ENCODE measurements around the gene OR7A10.
"Not testable (repeated sequence)": the region's sequence is repeated elsewhere in the genome, so short reads cannot be mapped to it uniquely, and the experiment has no call there.

OR7A10 gene

DNA sequence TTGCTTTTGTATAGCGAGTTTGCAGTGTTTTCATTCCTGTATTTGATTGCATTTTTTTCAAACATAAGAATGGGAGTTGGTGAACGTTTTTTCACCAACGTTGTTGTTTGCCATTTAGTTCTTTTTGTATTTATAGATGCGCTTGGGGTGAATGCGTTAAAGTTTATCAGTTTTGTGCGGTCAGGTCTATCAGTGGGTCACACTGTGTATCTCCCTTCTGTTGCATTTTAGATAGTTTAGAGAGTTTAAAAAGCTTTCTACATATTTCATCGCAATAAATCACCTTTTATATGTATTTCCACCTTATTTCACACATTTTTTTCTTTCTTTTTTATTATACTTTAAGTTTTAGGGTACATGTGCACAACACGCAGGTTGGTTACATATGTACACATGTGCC, 30.1 kb downstream of the OR7A10 start:
- TF ChIP-seq ZNF274 (IDR thresholded peaks at IDR 0.05; ENCODE audit: low read depth, low read length): no peak
- H3K4me3 ChIP-seq (ENCODE audit: low read length): no peak overlapping the region

DNA sequence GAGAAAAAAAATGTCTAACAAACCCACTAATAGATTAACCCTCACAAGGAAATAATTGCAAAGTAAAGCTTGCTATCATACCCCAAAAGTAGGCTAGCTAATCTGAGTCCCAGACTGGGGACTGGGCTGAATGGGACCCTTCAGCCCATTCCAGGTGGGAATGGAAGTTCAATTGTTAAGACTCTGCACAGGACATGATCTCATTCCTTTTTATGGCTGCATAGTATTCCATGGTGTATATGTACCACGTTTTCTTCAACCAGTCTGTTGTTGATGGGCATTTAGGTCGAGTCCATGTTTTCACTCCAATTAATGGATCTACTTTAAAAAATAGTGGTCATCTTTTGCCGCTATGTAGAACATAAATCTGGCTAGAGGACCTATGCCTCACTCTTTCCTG, 31.7 kb downstream of the OR7A10 start:
- H3K4me3 ChIP-seq (ENCODE audit: low read length): no peak overlapping the region
- no peak for TF ChIP-seq ZNF274 (IDR thresholded peaks at IDR 0.05; ENCODE audit: low read depth, low read length)

DNA sequence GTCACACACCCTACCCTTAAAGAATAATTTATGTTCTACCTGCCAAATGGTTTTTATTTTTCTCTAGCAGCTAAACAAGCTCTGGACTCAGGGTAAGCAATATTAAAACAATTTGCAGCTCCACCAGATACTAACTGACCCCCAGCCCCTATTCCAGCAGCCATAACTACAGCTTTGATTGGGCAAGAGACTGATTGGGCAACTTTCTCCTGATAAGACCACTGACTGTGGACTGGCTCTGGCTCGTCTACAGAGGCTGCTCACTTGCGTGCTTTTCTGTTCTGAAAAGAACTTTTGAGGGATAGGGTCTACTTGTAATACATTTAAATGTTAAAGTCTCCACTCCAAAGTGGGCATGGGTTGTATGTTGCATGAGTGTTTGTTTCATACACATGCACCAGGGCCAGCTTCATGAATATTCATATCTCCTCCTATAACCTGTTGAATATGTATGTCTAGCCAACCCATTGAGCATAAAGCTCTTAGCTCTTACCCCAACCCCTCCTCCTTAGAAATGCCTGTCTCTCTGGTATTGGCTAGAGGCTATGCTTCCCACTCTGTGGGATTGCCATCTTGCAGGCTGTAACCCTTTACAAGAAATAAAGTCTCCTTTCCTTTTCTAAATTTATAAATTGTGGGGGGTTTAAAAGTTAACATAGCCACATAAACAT, 33.6 kb downstream of the OR7A10 start:
- no peak for TF ChIP-seq ZNF274 (IDR thresholded peaks at IDR 0.05; ENCODE audit: low read depth, low read length)
- H3K4me3 ChIP-seq (ENCODE audit: low read length): no peak overlapping the region

DNA sequence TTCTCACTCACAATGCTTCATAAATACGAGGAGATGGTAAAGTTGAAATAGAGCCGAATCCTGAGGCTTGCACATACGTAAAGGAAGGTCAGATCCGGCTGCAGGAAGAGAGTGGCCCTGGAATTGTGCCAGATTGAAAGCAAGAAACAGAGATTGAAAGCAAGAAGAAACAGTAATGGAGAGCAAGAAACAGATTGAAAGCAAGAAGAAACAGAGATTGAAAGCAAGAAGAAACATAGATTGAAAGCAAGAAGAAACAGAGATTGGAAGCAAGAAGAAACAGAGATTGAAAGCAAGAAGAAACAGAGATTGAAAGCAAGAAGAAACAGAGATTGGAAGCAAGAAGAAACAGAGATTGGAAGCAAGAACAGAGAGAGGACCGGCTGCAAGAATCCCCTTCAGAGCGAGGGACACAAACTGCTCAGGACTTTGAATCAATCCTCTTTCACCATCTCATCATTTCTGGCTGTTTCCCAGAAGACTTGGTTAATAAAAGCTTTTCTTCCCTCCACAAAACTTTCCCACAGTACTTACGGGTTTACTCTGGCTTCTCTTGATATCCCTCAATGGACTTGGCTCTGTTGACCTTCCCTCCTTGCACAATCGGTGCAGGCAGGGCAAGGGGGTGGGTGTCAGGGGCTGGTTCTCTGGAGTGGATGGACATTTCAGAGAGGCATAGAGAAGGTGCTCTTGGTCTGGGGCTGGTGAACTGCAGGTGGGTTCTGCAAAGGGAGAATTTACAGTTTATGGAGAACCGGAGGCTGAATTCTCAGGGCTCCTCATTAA, 39.3 kb downstream of the OR7A10 start:
- H3K4me3 ChIP-seq (ENCODE audit: low read length): no peak overlapping the region
- no peak for TF ChIP-seq ZNF274 (IDR thresholded peaks at IDR 0.05; ENCODE audit: low read depth, low read length)

DNA sequence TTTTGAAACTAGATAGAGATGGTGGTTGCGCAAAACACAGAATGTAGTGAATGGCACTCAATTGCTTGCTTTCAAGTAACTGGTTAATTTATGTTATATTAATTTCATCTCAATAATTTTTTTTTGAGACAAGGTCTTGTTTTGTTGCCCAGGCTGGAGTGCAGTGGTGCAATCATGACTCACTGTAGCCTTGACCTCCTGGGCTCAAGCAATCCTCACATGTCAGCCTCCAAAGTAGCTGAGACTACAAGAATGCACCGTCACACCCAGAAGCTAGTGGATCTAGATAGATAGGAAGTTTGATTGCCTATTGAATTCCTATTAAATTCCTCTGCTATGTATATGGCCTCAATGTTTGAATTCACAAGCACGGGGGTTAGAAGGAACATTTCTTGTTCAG, 44.0 kb downstream of the OR7A10 start:
- TF ChIP-seq ZNF274 (IDR thresholded peaks at IDR 0.05; ENCODE audit: low read depth, low read length): no peak
- no peak overlapping the region for H3K4me3 ChIP-seq (ENCODE audit: low read length)

DNA sequence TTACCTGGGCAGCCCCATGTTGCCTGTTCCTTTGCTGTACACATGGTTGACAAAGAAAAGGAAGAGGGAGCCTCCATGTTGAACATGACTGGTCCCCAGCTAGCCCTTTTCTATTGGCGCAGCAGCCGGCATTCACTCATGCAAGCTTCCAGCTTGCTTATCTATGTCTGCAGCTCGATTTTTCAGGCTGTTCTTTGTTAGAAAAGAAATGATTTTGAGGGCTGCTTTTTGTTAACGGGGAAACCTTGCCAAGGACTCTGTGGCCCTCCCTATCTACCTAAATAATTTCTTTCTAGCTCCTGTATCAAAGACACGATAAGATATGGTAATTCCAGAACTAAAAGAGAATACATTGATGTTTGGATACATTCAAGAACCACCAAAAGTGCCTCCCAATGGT, 50.0 kb downstream of the OR7A10 start:
- H3K4me3 ChIP-seq (ENCODE audit: low read length): no peak overlapping the region
- no peak for TF ChIP-seq ZNF274 (IDR thresholded peaks at IDR 0.05; ENCODE audit: low read depth, low read length)

DNA sequence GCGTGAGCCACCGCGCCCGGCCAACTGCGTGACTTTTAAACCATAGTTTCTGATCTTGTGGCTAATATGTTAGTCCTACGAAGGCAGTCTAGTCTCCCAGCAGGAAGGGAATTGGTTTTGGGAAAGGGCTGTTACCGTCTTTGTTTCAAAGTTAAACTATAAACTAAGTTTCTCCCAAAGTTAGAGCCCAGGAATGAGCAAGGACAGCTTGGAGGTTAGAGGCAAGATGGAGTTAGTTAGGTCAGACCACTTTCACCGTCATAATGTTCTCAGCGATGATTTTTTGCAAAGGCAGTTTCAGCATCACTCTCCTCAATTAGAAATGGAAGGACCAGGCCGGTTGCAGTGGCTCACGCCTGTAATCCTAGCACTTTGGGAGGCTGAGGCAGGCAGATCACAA, 52.7 kb downstream of the OR7A10 start:
- no peak for TF ChIP-seq ZNF274 (IDR thresholded peaks at IDR 0.05; ENCODE audit: low read depth, low read length)
- H3K4me3 ChIP-seq (ENCODE audit: low read length): no peak overlapping the region

DNA sequence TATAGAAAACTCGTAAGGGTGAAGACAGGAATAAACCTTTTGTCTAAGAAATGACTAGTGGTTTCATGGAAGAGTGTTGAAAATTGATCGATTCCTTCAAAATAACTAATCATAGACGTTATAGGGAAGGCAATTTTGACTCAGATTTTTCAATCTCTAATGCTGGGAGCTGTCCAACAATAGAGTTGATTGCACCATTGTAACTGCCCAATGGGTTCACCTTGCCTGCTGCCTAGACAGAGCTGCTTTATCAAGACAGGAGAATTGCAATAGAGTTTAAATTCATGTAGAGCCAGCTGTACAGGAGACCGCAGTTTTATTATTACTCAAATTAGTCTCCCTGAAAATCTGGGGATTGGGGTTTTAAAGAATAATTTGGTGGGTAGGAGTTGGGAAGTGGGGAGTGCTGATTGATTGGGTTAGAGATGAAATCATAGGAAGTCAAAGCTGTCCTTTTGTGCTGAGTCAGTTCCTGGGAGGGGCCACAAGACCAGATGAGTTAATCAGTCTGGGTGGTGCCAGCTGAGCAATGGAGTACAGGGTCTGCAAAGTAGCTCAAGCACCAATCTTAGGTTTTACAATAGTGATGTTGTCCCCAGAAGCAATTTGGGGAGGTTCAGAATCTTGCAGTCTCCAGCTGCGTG, 53.5 kb downstream of the OR7A10 start:
- no peak for TF ChIP-seq ZNF274 (IDR thresholded peaks at IDR 0.05; ENCODE audit: low read depth, low read length)
- H3K4me3 ChIP-seq (ENCODE audit: low read length): no peak overlapping the region

DNA sequence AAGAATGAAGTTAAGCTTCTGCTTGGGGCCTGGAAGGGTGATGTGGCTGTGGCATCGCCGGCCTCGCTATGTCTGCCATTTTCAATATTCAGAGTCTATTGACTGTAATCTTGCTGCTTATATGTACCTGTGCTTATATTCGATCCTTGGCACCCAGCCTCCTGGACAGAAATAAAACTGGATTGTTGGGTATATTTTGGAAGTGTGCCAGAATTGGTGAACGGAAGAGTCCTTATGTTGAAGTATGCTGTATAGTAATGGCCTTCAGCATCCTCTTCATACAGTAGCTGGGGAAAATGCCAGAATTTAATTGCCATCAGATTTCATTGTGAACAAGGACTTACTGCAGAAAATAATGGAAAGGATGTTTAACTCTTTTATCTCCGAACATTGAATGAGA, 56.5 kb downstream of the OR7A10 start:
- H3K4me3 ChIP-seq (ENCODE audit: low read length): not testable (repeated sequence)
